Astrocyte (in vitro differentiated cells and primary cell): ENCODE results near the gene HOXD13. TPM values are rescaled to one million over a fixed set of nuclear protein-coding genes. Genes with fewer than 3 reads are reported as not detected.

Experiments
- DNase-seq: peaks from one replicate; pipeline ENCODE4 v3.0.0-alpha.2; 2010; ENCODE audit warnings: low read depth
- FAIRE-seq: peaks from 2 replicates; lab custom pipeline; 2011; peaks lifted over from hg19 to GRCh38; lab: Jason Lieb, UNC
- H2AFZ ChIP-seq: 2 replicates; pipeline ENCODE4 v1.6.0; 2012; ENCODE audit warnings: low read depth, low read length, inconsistent platforms
- H3K27ac ChIP-seq: 2 replicates; pipeline ENCODE4 v1.5.1; 2011; ENCODE audit warnings: low read depth, low read length, inconsistent platforms
- H3K27me3 ChIP-seq: 2 replicates; pipeline ENCODE4 v1.6.0; 2011; ENCODE audit warnings: low read length, inconsistent platforms; ENCODE audit not compliant: insufficient read depth
- H3K36me3 ChIP-seq: 2 replicates; pipeline ENCODE4 v1.5.1; 2011; ENCODE audit warnings: low read length, inconsistent platforms; ENCODE audit not compliant: insufficient read depth
- H3K4me1 ChIP-seq: 2 replicates; pipeline ENCODE4 v1.5.1; 2011; ENCODE audit warnings: low read length, inconsistent platforms; ENCODE audit not compliant: insufficient read depth
- H3K4me2 ChIP-seq: 2 replicates; pipeline ENCODE4 v1.6.0; 2012; ENCODE audit warnings: low read length, inconsistent platforms
- H3K4me3 ChIP-seq: 2 replicates; pipeline ENCODE4 v1.5.1; 2011; ENCODE audit warnings: low read depth, mild to moderate bottlenecking, low read length, inconsistent platforms; ENCODE audit not compliant: insufficient read depth
- H3K79me2 ChIP-seq: 2 replicates; pipeline ENCODE4 v1.6.0; 2012; ENCODE audit warnings: mild to moderate bottlenecking, low read length, inconsistent platforms; ENCODE audit not compliant: insufficient read depth
- H3K9ac ChIP-seq: 2 replicates; pipeline ENCODE4 v1.6.0; 2012; ENCODE audit warnings: mild to moderate bottlenecking, low read length, inconsistent platforms
- H3K9me3 ChIP-seq: 2 replicates; pipeline ENCODE4 v1.5.1; 2012; ENCODE audit warnings: low read depth, mild to moderate bottlenecking, low read length, inconsistent platforms; ENCODE audit not compliant: insufficient read depth
- H4K20me1 ChIP-seq: 2 replicates; pipeline ENCODE4 v1.6.0; 2012; ENCODE audit warnings: low read length, inconsistent platforms; ENCODE audit not compliant: insufficient read depth
- H3K27ac Mint-ChIP-seq: one replicate; pipeline ENCODE4 v1.8.0; 2021; ENCODE audit warnings: mild to moderate bottlenecking, mixed read lengths; ENCODE audit not compliant: unreplicated experiment
- H3K27me3 Mint-ChIP-seq: one replicate; pipeline ENCODE4 v1.8.0; 2021; ENCODE audit warnings: low read depth, mixed read lengths; ENCODE audit not compliant: unreplicated experiment
- H3K36me3 Mint-ChIP-seq: one replicate; pipeline ENCODE4 v1.8.0; 2021; ENCODE audit warnings: low read depth, mixed read lengths; ENCODE audit not compliant: unreplicated experiment
- H3K4me1 Mint-ChIP-seq: one replicate; pipeline ENCODE4 v1.8.0; 2021; ENCODE audit warnings: low read depth, mixed read lengths; ENCODE audit not compliant: unreplicated experiment
- H3K4me3 Mint-ChIP-seq: one replicate; pipeline ENCODE4 v1.8.0; 2021; ENCODE audit warnings: mild to moderate bottlenecking, moderate library complexity, mixed read lengths; ENCODE audit not compliant: unreplicated experiment
- H3K9me3 Mint-ChIP-seq: one replicate; pipeline ENCODE4 v1.8.0; 2021; ENCODE audit warnings: mild to moderate bottlenecking, mixed read lengths; ENCODE audit not compliant: unreplicated experiment
- CTCF ChIP-seq: IDR thresholded peaks from 2 replicates; pipeline ENCODE4 v1.5.1; 2011; ENCODE audit warnings: low read depth, mild to moderate bottlenecking, inconsistent platforms, low read length, moderate library complexity; ENCODE audit not compliant: insufficient read depth
- EZH2 ChIP-seq: IDR thresholded peaks from 2 replicates; pipeline ENCODE4 v1.6.1; 2012; ENCODE audit warnings: mild to moderate bottlenecking, low read length, inconsistent platforms; ENCODE audit not compliant: insufficient read depth
- total RNA-seq: library from RNA; stranded (reverse); gene quantifications from 2 replicates; pipeline ENCODE4 v1.2.1, GENCODE V29; 2021

HOXD13 gene
- total RNA-seq, 1 donor from 2014 or later, result not detected

DNA sequence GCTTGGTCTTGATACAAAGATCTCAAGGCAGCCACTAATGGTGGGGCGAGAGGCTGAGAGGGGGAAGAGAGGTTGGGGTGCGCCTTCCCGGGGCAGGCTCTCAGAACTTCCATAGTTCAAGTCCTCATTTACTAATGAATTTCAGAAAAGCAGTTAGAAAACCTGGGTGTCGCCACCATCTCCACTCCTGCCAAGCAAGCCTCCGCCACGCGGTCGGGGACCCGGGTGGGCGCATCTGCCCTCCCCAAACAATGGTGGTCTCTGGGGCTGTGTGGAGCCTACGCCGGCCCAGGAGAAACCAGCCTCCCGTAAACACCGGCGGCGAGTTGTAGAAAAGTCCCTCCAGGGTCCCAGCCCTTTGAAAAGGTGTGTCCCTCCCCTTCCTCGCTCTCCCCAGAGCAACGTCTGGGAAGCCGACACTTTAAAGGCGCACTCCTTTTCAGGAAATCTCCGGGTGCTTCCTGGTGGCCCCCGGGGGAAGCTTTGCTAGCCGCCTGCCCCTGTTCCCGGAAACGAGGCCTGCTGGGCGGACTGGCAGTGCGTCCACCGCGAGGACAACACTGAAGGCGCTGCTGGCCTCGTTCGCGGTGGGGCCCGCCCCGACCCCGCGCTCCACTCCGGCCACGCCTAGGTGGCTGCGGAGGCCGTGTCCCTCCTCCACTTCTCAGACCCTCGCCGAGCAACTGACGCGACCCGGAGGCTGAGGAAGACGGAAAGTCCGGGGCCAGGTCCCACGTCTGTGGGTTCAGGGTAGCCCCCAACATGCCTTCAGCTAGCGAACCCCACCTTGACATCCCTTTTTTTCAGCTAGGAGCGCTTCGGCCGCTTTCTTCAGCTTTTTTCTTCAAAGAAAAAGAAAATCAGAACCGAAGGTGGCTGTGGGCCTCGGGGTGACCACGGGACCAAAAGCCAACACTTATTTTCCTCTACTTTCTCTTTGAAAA is 25.6 kb upstream of the HOXD13 start:
- Mint-ChIP-seq H3K36me3 (no peaks in the 10 kb centered on the region), H3K4me3 (peak overlapping the region; percentile 50), H3K27me3 (peaks cover 84% of the 10 kb centered on the region), H3K27ac (no peak overlapping the region), H3K9me3 (peaks cover 16% of the 10 kb centered on the region), H3K4me1 (no peaks in the 10 kb centered on the region)
- no peak for FAIRE-seq
- H2AFZ ChIP-seq, result peak overlapping the region; percentile 34
- no peak for TF ChIP-seq CTCF
- peak; percentile 83 for TF ChIP-seq EZH2
- H3K27me3 ChIP-seq, result peaks cover 82% of the 10 kb centered on the region
- peak overlapping the region; percentile 77 for H3K4me2 ChIP-seq
- DNase-seq, result no peak
- H3K4me1 ChIP-seq, result peaks cover 6% of the 10 kb centered on the region
- peaks cover 5% of the 10 kb centered on the region for H3K9me3 ChIP-seq
- H4K20me1 ChIP-seq, result no peaks in the 10 kb centered on the region
- peak overlapping the region; percentile 42 for H3K4me3 ChIP-seq
- no peaks in the 10 kb centered on the region for H3K79me2 ChIP-seq
- no peak overlapping the region for H3K9ac ChIP-seq
- no peak overlapping the region for H3K27ac ChIP-seq
- no peaks in the 10 kb centered on the region for H3K36me3 ChIP-seq

DNA sequence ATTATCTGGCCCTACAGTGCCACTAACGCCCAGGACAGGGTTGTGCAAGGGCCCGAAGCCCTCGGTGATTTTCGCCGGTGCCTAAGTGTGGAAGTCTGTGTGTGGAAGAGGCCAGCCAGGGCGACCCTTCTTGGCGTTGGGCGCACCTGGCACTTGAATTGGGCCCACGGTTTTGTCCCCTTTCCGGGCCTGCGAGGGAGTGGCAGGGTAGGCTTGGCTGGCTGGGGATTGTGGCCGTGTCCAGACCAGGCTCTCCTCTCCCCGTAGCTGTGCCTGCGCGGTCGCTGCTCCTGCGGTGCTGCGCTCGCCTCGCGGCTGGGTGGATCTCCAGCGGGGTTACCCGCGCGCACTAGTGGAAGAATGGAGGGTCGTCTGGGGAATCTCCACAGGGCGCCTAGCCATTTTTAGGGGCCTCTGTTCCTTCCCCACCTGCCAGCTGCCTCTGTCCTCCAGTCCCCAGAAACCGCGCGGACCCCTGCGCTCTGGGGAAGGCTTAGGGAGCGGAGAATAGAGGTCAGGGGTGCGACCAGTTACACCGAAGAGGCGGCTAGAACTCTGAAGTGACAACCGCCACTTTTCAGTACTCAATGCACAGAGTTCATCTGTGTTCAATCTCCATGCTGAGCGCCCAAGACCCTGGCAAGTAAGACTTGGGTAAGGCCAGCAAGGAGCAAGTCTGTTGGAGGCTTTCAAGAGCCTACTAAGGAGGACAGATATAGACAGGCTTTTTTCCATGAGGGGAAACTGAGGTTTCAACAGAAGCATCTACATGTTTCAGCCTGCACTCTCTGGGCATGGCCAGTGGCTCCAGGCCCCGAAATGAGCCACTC is 24.7 kb upstream of the HOXD13 start:
- peaks cover 21% of the 10 kb centered on the region for H3K9me3 Mint-ChIP-seq
- H3K36me3 Mint-ChIP-seq, result no peaks in the 10 kb centered on the region
- H3K4me3 Mint-ChIP-seq, result peak overlapping the region; percentile 50
- Histone ChIP-seq H3K79me2 (no peaks in the 10 kb centered on the region), H4K20me1 (no peaks in the 10 kb centered on the region), H3K4me3 (peak overlapping the region; percentile 42), H3K36me3 (no peaks in the 10 kb centered on the region), H3K4me2 (peak overlapping the region; percentile 77), H3K9ac (no peak overlapping the region), H2AFZ (peak overlapping the region; percentile 34), H3K4me1 (peaks cover 6% of the 10 kb centered on the region), H3K9me3 (peaks cover 10% of the 10 kb centered on the region), H3K27ac (no peak overlapping the region), H3K27me3 (peaks cover 85% of the 10 kb centered on the region)
- FAIRE-seq (no peak), DNase-seq (no peak)
- peak; percentile 61 for TF ChIP-seq EZH2
- TF ChIP-seq CTCF, result no peak
- peaks cover 85% of the 10 kb centered on the region for H3K27me3 Mint-ChIP-seq
- H3K27ac Mint-ChIP-seq, result no peak overlapping the region
- no peaks in the 10 kb centered on the region for H3K4me1 Mint-ChIP-seq
